Lung (tissue), 12 donors: ENCODE data around the gene DPYSL5. TPM values are rescaled to one million over a fixed set of nuclear protein-coding genes. Genes with fewer than 3 reads are reported as not detected.

Experiments used
- ATAC-seq: fragments of 200-7000 bp; cut with Tn5 transposase; one replicate; pipeline ENCODE4 v1.9.1; 2020; ENCODE audit warnings: moderate number of reproducible peaks; ENCODE audit not compliant: insufficient read depth, low FRiP score
- DNase-seq, 3 donors: peaks; one replicate each; pipeline ENCODE4 v3.0.0-alpha.2; 2013 to 2017
- H3K27ac ChIP-seq, 2 donors: one replicate each; pipeline ENCODE4 v1.5.1; 2013; ENCODE audit warnings: mild to moderate bottlenecking in 2 of 2, moderate library complexity in 2 of 2, control low read depth in 1 of 2, inconsistent platforms in 1 of 2, low read depth in 1 of 2, low read length in 1 of 2
- H3K27me3 ChIP-seq, 3 donors: one replicate each; pipeline ENCODE4 v1.5.1; 2013; ENCODE audit warnings: low read length in 2 of 3; ENCODE audit not compliant: control insufficient read depth in 3 of 3, insufficient read depth in 3 of 3
- H3K36me3 ChIP-seq, 4 donors: one replicate each; pipeline ENCODE4 v1.5.1; 2013; ENCODE audit warnings: low read length in 4 of 4, mild to moderate bottlenecking in 1 of 4, moderate library complexity in 1 of 4; ENCODE audit not compliant: control insufficient read depth in 4 of 4, insufficient read depth in 4 of 4
- H3K4me1 ChIP-seq, 5 donors: one replicate each; pipeline ENCODE4 v1.5.1; 2013; ENCODE audit warnings: low read length in 5 of 5, mild to moderate bottlenecking in 2 of 5, moderate library complexity in 1 of 5; ENCODE audit not compliant: control insufficient read depth in 5 of 5, insufficient read depth in 5 of 5
- H3K4me3 ChIP-seq: one replicate; pipeline ENCODE4 v1.5.1; 2013; ENCODE audit warnings: mild to moderate bottlenecking, control low read depth, moderate library complexity
- H3K9ac ChIP-seq, 2 donors: one replicate each; pipeline ENCODE4 v1.5.1; 2013; ENCODE audit warnings: low read length in 2 of 2, control low read depth in 1 of 2; ENCODE audit not compliant: insufficient read depth in 1 of 2
- H3K9me3 ChIP-seq, 4 donors: one replicate each; pipeline ENCODE4 v1.5.1; 2013; ENCODE audit warnings: low read length in 3 of 4, mild to moderate bottlenecking in 1 of 4, moderate library complexity in 1 of 4; ENCODE audit not compliant: control insufficient read depth in 4 of 4, insufficient read depth in 3 of 4
- WGBS, 2 donors: extraction: QIAGEN DNeasy Blood & Tissue Kit; methylation state at CpG; one replicate each; pipeline ENCODE4 v1.1.7; 2013; 5-methylcytosine and 5-hydroxymethylcytosine counted together
- polyA plus RNA-seq, 2 donors: library from polyadenylated mRNA; stranded (reverse); fragments of 200-250 nt; gene quantifications; one replicate each; pipeline ENCODE4 v1.2.1, GENCODE V29; 2013
- total RNA-seq, 2 donors: library from RNA; depleted of rRNA in 1 of 2; stranded (reverse); fragments of >200 nt in 1 of 2; gene quantifications; one replicate each; pipeline ENCODE4 v1.2.1, GENCODE V29; 2014 to 2021
- TF ChIP-seq, protein P1 (sequence below): IDR thresholded peaks from 2 replicates; pipeline ENCODE4 v1.5.1; 2012; ENCODE audit warnings: mild to moderate bottlenecking; ENCODE audit errors: control extremely low read depth, extremely low read depth
- donor health status: control.
- donor health status: control.
- donor health status: Bipolar disorder and iron deficiency.
- donor health status: healthy.
- donor health status: DM: yes; HTN: yes; CAD: no.

DPYSL5 gene
- total and polyA plus RNA-seq, 4 donors = 0.09 TPM; not detected in 3

DNA sequence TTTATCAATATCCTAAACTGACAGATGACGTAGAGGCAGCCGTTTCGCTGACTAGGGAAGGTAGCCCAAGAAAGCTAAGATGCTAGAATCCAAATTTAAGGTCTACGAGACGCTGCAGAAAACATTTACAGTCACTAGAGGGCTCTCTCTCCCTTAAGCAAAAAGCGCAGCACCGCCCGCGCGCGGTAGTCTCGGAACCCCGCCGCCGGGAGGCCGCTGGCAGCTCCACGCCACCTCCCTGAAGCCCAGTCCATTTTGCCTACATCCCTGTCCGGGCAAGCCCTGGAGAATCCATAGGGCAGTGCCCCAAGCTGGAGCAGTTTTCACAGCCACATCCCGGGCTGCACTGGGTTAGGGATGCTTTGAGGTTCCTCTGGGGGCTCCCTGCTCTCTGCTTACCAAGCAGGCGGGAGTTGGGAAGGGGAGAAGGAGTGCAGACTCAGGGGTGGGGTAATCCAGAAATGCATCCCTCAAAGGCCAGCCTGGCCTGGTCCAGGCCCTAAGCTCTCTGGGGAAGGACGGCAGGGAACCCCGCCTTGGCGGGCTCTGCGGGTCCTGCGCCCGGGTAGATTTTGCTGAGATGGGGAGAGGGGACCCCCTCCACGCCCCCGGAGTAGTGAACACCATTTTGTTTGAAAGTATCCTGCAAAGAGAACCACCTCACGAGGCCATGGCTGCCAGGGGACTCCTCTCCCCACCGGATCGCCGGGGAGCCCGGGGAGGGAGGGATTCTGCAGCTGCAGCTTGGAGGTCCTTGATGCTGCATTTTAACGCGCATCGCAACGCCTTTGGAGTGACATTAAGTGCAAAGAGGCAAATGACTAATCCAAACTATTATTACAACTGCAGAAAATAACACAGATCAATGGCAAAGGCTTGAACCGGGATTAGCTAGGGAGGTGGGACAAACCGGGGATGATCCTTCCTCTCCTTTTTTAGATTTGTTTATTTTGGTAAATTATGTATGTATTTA lies 1.3 kb upstream of the DPYSL5 start:
- H3K27ac ChIP-seq = no peak overlapping the region

DNA sequence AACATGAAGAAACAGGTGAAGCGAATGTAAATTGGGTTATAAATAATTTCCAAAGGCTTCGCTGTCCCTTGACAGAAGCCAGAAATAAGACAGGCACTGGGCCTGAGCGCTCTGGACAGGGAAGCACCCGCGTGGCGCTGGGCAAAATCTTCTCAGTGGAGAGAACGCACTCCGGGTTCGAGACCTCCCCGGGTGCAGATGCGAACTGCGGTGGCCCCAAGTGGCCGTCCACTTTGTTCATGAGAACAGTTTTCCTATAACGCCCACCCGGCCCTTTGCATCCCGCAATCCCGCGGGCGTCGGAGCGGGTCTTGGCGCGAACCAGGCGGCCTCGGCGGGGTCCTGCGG lies 651 bp upstream of the DPYSL5 start:
- Histone ChIP-seq H3K9ac (no peak overlapping the region), H3K27ac (no peak overlapping the region), H3K4me1 (peaks cover 0 to 24% (median 5%) of the 10 kb centered on the region in 5 donors), H3K36me3 (no peaks in the 10 kb centered on the region), H3K9me3 (peaks cover 0 to 5% (median 0%) of the 10 kb centered on the region in 4 donors), H3K27me3 (peaks cover 12 to 54% (median 52%) of the 10 kb centered on the region in 3 donors), H3K4me3 (no peak overlapping the region)
- DNase-seq (peak in 1 of 3 donors; percentile 2), ATAC-seq (no peak)
- TF ChIP-seq, protein P1, sequence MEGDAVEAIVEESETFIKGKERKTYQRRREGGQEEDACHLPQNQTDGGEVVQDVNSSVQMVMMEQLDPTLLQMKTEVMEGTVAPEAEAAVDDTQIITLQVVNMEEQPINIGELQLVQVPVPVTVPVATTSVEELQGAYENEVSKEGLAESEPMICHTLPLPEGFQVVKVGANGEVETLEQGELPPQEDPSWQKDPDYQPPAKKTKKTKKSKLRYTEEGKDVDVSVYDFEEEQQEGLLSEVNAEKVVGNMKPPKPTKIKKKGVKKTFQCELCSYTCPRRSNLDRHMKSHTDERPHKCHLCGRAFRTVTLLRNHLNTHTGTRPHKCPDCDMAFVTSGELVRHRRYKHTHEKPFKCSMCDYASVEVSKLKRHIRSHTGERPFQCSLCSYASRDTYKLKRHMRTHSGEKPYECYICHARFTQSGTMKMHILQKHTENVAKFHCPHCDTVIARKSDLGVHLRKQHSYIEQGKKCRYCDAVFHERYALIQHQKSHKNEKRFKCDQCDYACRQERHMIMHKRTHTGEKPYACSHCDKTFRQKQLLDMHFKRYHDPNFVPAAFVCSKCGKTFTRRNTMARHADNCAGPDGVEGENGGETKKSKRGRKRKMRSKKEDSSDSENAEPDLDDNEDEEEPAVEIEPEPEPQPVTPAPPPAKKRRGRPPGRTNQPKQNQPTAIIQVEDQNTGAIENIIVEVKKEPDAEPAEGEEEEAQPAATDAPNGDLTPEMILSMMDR = no peak
- WGBS, 2 donors = 4 to 5% methylated on average over 26 to 27 of the region's 27 CpGs

More for the DNA sequence above, 1.3 kb upstream of the DPYSL5 start:
- Histone ChIP-seq H3K9ac (no peak overlapping the region), H3K36me3 (no peaks in the 10 kb centered on the region), H3K9me3 (peaks cover 0 to 5% (median 0%) of the 10 kb centered on the region in 4 donors), H3K4me1 (peaks cover 0 to 24% (median 5%) of the 10 kb centered on the region in 5 donors), H3K4me3 (no peak overlapping the region), H3K27me3 (peaks cover 12 to 48% (median 45%) of the 10 kb centered on the region in 3 donors)
- WGBS, 2 donors = 6 to 7% methylated on average over 39 of the region's 39 CpGs
- ATAC-seq (peak; percentile 79), DNase-seq (peak; percentile 67 to 81 (median 74))
- TF ChIP-seq, protein P1 = peak; percentile 39

DNA sequence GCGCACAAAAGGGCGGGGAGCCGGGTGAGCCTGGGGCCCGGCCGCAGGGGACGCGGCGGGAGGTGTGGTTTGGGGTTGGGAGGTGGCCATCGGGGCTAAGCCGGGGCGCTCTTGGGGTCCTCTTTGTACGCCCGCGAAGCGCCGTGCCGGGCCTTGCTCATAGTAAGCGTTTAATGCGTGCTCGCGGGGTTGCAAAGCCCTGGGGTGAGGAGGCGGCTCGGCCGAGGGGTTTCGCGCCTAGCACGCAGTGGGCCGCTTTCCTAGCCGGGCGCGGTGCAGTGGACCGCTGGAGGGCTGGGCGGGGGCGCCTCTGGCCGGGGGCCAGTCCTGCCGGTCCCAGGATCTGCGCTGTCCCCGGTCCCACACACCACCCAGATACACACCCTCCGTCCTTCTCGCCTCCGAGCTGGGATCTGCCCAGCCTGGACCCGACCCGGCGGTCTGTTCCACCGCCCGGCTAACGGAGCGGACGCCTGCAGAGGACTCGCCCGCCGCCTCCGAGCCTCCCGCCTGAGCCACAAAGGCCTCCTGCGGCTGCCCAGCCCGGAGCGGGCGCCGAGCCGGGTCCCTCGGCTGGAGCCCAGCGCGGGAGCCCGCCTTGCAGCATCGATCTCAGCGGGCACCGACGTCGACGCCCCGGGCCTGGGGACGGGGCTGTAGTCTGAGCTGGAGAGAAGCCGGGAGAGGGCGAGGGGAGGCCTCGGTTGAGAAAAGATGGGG lies 564 bp downstream of the DPYSL5 start:
- peak in 1 of 3 donors; percentile 24 for DNase-seq

More for the DNA sequence above, 564 bp downstream of the DPYSL5 start:
- no peak overlapping the region for H3K27ac ChIP-seq
- peaks cover 12 to 67% (median 62%) of the 10 kb centered on the region in 3 donors for H3K27me3 ChIP-seq
- TF ChIP-seq, protein P1 = no peak
- WGBS, 2 donors = 0 to 2% methylated on average over 61 to 75 of the region's 75 CpGs
- no peak overlapping the region for H3K9ac ChIP-seq
- H3K4me3 ChIP-seq = no peak overlapping the region
- peaks cover 0 to 24% (median 5%) of the 10 kb centered on the region in 5 donors for H3K4me1 ChIP-seq
- peaks cover 0 to 7% (median 0%) of the 10 kb centered on the region in 4 donors for H3K9me3 ChIP-seq
- H3K36me3 ChIP-seq = no peaks in the 10 kb centered on the region
- ATAC-seq = no peak
